Endometrium (tissue), 2 donors: Measurements from ENCODE around the gene B3GNT7.
"Not testable (repeated sequence)": the region's sequence is repeated elsewhere in the genome, so short reads cannot be mapped to it uniquely, and the experiment has no call there.

Source experiments
- FAIRE-seq: peaks from 2 replicates; lab custom pipeline; 2012; peaks lifted over from hg19 to GRCh38; lab: Jason Lieb, UNC
- donor health status: control.
- donor health status: control.

B3GNT7 gene

GRCh38 chr2:231403421-231404182 is 8.1 kb downstream of the B3GNT7 start:
- FAIRE-seq = not testable (repeated sequence)

DNA sequence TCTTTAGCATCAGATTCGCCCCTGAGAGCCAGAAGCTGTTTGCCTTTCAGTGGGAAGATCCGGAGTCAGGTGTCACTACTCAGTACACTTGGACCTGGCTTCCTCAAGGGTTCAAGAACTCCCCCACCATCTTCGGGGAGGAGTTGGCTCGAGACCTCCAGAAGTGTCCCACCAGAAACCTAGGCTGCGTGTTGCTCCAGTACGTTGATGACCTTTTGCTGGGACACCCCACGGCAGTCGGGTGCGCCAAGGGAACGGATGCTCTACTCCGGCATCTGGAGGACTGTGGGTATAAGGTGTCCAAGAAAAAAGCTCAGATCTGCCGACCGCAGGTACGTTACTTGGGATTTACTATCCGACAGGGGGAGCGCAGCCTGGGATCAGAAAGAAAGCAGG is 8.7 kb downstream of the B3GNT7 start:
- not testable (repeated sequence) for FAIRE-seq

GRCh38 chr2:231405601-231406367 is 10.3 kb downstream of the B3GNT7 start:
- FAIRE-seq = not testable (repeated sequence)

DNA sequence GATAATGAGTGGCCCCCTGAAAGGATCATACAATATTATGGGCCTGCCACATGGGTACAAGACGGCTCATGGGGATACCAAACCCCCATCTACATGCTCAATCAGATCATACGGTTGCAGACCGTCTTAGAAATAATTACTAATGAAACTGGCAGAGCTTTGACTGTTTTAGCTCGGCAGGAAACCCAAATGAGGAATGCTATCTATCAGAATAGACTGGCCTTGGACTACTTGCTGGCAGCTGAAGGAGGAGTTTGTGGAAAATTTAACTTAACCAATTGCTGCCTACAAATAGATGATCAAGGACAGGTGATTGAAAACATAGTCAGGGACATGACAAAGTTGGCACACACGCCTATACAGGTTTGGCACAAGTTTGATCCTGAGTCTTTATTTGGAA is 12.2 kb downstream of the B3GNT7 start:
- FAIRE-seq = not testable (repeated sequence)

DNA sequence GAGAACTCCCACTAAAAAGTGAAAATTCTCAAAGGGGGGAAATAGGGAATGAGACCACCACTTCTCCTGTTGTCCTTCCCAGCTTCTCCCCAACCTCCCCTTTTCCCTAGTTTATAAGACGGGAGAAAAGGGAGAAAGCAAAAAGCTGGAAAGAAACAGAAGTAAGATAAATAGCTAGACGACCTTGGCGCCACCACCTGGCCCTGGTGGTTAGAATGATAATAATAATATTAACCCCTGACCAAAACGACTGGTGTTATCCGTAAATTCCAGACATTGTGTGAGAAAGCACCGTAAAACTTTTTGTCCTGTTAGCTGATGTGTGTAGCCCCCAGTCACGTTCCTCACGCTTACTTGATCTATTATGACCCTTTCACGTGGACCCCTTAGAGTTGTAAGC is 12.8 kb downstream of the B3GNT7 start:
- not testable (repeated sequence) for FAIRE-seq

- FAIRE-seq = no peak
Observed at GRCh38 chr2:231409776-231410175, 14.3 kb downstream of the B3GNT7 start.

GRCh38 chr2:231410293-231411004 is 14.9 kb downstream of the B3GNT7 start:
- no peak for FAIRE-seq

- no peak for FAIRE-seq
Observed at GRCh38 chr2:231411237-231411636, 15.7 kb downstream of the B3GNT7 start.

- no peak for FAIRE-seq
Observed at GRCh38 chr2:231411831-231412617, 16.5 kb downstream of the B3GNT7 start.

DNA sequence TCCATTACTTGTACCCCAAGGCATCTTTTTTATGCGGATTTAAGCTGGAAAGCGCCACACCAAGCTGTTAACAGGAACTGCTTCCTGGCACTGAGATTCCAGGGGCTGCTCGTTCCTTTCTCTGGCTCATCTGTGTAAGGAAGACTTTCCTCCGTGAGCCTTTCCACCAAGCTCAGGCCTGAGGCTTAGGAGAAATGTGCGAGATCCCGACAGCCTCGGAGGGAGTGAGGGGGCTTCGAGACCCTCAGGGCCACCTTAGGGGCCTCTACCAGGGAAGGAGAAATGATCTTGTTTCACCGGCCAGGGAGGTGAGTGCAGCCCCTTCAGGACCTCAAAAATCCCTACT is 17.1 kb downstream of the B3GNT7 start:
- no peak for FAIRE-seq

- no peak for FAIRE-seq
Observed at GRCh38 chr2:231413456-231413855, 17.9 kb downstream of the B3GNT7 start.

GRCh38 chr2:231413921-231414476 is 18.5 kb downstream of the B3GNT7 start:
- FAIRE-seq = no peak

DNA sequence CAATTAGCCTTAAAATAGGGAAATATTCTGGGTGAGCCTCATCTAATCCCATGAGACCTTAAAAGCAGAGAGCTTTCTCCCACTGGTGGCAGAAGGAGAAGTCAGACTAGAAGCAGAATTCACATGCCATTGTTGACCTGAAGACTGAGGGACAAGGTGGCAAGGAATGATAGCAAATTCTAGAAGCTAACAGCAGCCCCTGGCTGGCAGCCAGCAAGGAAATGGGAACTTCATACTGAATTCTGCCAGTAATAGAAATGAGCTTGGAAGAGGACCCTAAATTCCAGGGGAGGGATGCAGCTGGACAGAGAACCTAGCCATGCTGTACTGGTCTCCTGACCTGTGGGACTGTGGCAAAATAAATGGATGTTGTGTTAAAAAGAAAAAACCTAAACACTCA is 19.5 kb downstream of the B3GNT7 start:
- no peak for FAIRE-seq

DNA sequence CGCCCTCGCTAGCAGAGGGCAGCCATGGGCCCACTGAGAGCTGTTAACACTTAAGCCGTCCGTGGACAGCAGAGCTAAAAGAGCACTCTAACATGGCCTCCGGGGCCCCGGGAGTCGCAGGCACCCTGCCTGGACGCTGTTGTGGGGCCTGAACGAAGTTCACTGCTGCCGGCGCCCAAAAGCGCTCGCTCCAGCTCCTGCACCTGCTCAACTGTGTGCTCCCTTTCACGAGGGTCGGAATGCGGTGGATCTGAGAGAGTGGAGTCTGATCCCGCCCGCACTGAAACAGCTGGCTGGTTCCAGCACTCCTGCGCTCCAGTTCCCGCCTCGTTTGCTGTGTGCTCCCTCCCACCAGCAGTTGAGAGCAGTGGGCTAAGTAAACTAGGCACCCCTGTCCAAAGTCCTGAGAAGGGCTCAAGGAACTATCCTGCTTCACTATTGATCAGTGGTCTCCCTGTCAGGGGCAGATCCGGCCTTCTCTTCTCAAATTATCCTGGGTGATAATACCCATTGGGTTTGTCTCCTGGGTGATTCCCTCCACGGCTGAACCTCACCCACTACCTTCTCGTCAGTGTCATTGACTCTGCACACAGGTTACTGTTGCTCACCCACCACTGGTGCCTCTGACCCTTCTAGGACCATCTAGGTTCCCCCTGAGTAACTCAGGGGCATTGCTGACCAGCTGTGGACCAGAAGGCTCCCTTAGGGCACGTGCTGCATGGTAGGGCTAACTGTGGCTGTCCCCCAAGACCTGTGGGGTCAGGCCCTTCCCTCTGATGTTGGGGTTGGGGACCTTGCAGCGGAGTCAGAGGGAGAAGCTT is 23.5 kb downstream of the B3GNT7 start:
- no peak for FAIRE-seq

DNA sequence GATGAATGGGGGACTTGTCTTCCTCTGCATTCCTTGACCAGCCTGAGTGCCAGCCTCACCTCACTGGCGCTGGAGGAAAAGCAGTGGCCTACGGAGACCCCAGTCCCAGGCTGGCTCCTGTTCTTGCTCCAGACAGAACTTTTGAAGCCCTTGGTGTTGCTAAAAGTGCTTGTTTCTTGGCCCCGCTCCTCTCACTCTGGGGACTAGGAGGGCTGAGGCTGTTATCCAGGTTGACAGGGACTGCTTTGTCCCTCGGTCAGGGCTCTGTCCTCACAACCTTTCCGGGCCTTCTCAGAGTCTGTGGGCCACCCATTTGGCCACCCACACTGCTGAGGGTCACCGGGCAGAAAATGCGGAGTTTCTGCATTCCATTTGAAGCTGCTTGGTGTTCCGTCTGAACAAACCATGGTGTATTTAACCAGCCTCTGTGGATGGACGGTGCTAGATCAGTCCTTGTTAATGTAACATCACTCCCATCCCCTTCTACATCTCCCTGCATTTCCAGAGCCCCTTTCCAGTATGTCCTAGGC is 25.6 kb downstream of the B3GNT7 start:
- no peak for FAIRE-seq

DNA sequence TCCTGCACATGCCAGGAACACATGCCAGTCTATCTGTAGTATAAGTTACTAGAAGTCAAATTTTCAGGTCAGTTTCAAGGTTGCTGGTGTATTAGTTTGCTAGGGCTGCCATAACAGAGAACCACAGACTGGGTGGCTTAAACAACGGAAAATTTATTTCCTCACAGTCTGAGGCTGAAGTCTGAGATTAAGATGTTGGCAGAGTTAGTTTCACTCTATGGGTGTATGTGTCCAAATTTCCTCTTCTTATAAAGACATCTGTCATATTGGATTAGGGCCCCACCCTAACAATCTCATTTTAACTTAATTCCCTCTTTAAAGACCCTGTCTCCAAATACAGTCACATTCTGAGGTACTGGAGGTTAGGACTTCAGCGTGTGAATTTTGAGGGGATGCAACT is 26.5 kb downstream of the B3GNT7 start:
- no peak for FAIRE-seq

- no peak for FAIRE-seq
Observed at GRCh38 chr2:231423176-231423575, 27.7 kb downstream of the B3GNT7 start.

- no peak for FAIRE-seq
Observed at GRCh38 chr2:231425291-231425810, 29.8 kb downstream of the B3GNT7 start.

GRCh38 chr2:231425811-231426703 is 30.5 kb downstream of the B3GNT7 start:
- no peak for FAIRE-seq
